Activated CD4-positive, alpha-beta memory T cell treated with anti-CD3 and anti-CD28 coated beads, Interleukin-2, amount 10 ng/mL, durations not matched to agents 7 days and 5 days (primary cell): ENCODE data around the gene GRPEL1. TPM values are rescaled to one million over a fixed set of nuclear protein-coding genes. Genes with fewer than 3 reads are reported as not detected.

Experiments
- CTCF ChIA-PET: fragments of 350-600 bp; sonication (Branson Sonifier 250); formaldehyde crosslinking; loops from one replicate; lab custom pipeline; 2021; ENCODE audit warnings: antibody characterized with exemption, inconsistent platforms; lab: Charles Lee
- POLR2A ChIA-PET: fragments of 350-600 bp; sonication (Branson Sonifier 250); formaldehyde crosslinking; loops from one replicate; lab custom pipeline; 2021; ENCODE audit warnings: antibody characterized with exemption; lab: Charles Lee
- DNase-seq: peaks from one replicate; pipeline ENCODE4 v3.0.0-alpha.2; 2020
- H3K27ac Mint-ChIP-seq: one replicate; pipeline ENCODE4 v1.8.0; 2021; ENCODE audit warnings: mild to moderate bottlenecking, mixed read lengths
- H3K27me3 Mint-ChIP-seq: one replicate; pipeline ENCODE4 v1.8.0; 2021; ENCODE audit warnings: mixed read lengths
- H3K36me3 Mint-ChIP-seq: one replicate; pipeline ENCODE4 v1.8.0; 2021; ENCODE audit warnings: low read depth, mixed read lengths
- H3K4me1 Mint-ChIP-seq: one replicate; pipeline ENCODE4 v1.8.0; 2021; ENCODE audit warnings: mixed read lengths
- H3K4me3 Mint-ChIP-seq: one replicate; pipeline ENCODE4 v1.8.0; 2021; ENCODE audit warnings: mild to moderate bottlenecking, mixed read lengths
- H3K9me3 Mint-ChIP-seq: one replicate; pipeline ENCODE4 v1.8.0; 2021; ENCODE audit warnings: mixed read lengths
- total RNA-seq, 2 experiments: library from RNA; stranded (reverse); gene quantifications; one replicate each; pipeline ENCODE4 v1.2.3, GENCODE V29; 2021

GRPEL1 gene
- 10 to 100 TPM; 39.8 to 40.0 TPM for total RNA-seq

- H3K27ac Mint-ChIP-seq = peak within 1 kb of the TSS; percentile 88
- no peaks in the 10 kb centered on the region for H3K9me3 Mint-ChIP-seq
- ChIA-PET CTCF (interaction anchor here (0.7 to 8.1 kb wide), 16 partner anchors 9 to 394 kb away, joined by 3 to 127 read pairs (median 4); partner anchors contain the start of genes TADA2B and TBC1D14), POLR2A (interaction anchor here (1.0 to 7.8 kb wide), 41 partner anchors 10 to 1368 kb away, joined by 3 to 187 read pairs (median 7); partner anchors contain the start of genes BLOC1S4, MRFAP1, MRFAP1L1 and S100P)
- peaks cover 54% of the 10 kb centered on the region for H3K4me1 Mint-ChIP-seq
- DNase-seq = peak; percentile 100
- H3K27me3 Mint-ChIP-seq = peaks cover 14% of the 10 kb centered on the region
- peaks cover 27% of the 10 kb centered on the region for H3K36me3 Mint-ChIP-seq
- H3K4me3 Mint-ChIP-seq = peak within 1 kb of the TSS; percentile 90
Observed at GRCh38 chr4:7067452-7068278, at the start of gene GRPEL1. TSS of gene GRPEL1 (minus strand) at chr4:7068064. CDS start at chr4:7068032, 32 bp downstream.

GRCh38 chr4:7116705-7117104, 48.8 kb upstream of the GRPEL1 start:
- H3K9me3 Mint-ChIP-seq = peaks cover 6% of the 10 kb centered on the region
- CTCF ChIA-PET = no interaction called here
- no peak overlapping the region for H3K4me3 Mint-ChIP-seq
- peaks cover 8% of the 10 kb centered on the region for H3K27me3 Mint-ChIP-seq
- POLR2A ChIA-PET = no interaction called here
- no peaks in the 10 kb centered on the region for H3K4me1 Mint-ChIP-seq
- H3K27ac Mint-ChIP-seq = no peak overlapping the region
- no peaks in the 10 kb centered on the region for H3K36me3 Mint-ChIP-seq
- no peak for DNase-seq

GRCh38 chr4:7115557-7116340, 47.9 kb upstream of the GRPEL1 start:
- DNase-seq = no peak
- Mint-ChIP-seq H3K27ac (no peak overlapping the region), H3K4me1 (no peaks in the 10 kb centered on the region), H3K9me3 (peaks cover 6% of the 10 kb centered on the region), H3K4me3 (no peak overlapping the region), H3K27me3 (peaks cover 8% of the 10 kb centered on the region), H3K36me3 (no peaks in the 10 kb centered on the region)
- CTCF ChIA-PET = no interaction called here
- POLR2A ChIA-PET = no interaction called here

- POLR2A ChIA-PET = no interaction called here
- Mint-ChIP-seq H3K4me3 (no peak overlapping the region), H3K27ac (no peak overlapping the region), H3K36me3 (no peaks in the 10 kb centered on the region), H3K4me1 (no peaks in the 10 kb centered on the region), H3K9me3 (peaks cover 2% of the 10 kb centered on the region), H3K27me3 (peaks cover 3% of the 10 kb centered on the region)
- CTCF ChIA-PET = no interaction called here
- DNase-seq = no peak
Observed at GRCh38 chr4:7112656-7113055, 44.8 kb upstream of the GRPEL1 start.

GRCh38 chr4:7111441-7111840, 43.6 kb upstream of the GRPEL1 start:
- Mint-ChIP-seq H3K4me1 (no peaks in the 10 kb centered on the region), H3K9me3 (peaks cover 2% of the 10 kb centered on the region), H3K27ac (no peak overlapping the region), H3K27me3 (peaks cover 2% of the 10 kb centered on the region), H3K36me3 (no peaks in the 10 kb centered on the region), H3K4me3 (no peak overlapping the region)
- no peak for DNase-seq
- POLR2A ChIA-PET = no interaction called here
- CTCF ChIA-PET = no interaction called here

- Mint-ChIP-seq H3K4me3 (no peak overlapping the region), H3K36me3 (no peaks in the 10 kb centered on the region), H3K9me3 (peaks cover 2% of the 10 kb centered on the region), H3K4me1 (no peaks in the 10 kb centered on the region), H3K27me3 (peaks cover 4% of the 10 kb centered on the region), H3K27ac (no peak overlapping the region)
- CTCF ChIA-PET = no interaction called here
- POLR2A ChIA-PET = no interaction called here
- no peak for DNase-seq
Observed at GRCh38 chr4:7110546-7110945, 42.7 kb upstream of the GRPEL1 start.

- ChIA-PET CTCF (no interaction called here), POLR2A (no interaction called here)
- no peaks in the 10 kb centered on the region for H3K4me1 Mint-ChIP-seq
- H3K27ac Mint-ChIP-seq = no peak overlapping the region
- no peaks in the 10 kb centered on the region for H3K36me3 Mint-ChIP-seq
- peaks cover 2% of the 10 kb centered on the region for H3K9me3 Mint-ChIP-seq
- H3K27me3 Mint-ChIP-seq = peaks cover 9% of the 10 kb centered on the region
- no peak for DNase-seq
- no peak overlapping the region for H3K4me3 Mint-ChIP-seq
Observed at GRCh38 chr4:7109169-7109568, 41.3 kb upstream of the GRPEL1 start.

- CTCF ChIA-PET = no interaction called here
- Mint-ChIP-seq H3K27me3 (peaks cover 9% of the 10 kb centered on the region), H3K27ac (no peak overlapping the region), H3K4me1 (no peaks in the 10 kb centered on the region), H3K9me3 (peaks cover 2% of the 10 kb centered on the region), H3K36me3 (no peaks in the 10 kb centered on the region), H3K4me3 (no peak overlapping the region)
- POLR2A ChIA-PET = no interaction called here
- DNase-seq = no peak
Observed at GRCh38 chr4:7108660-7109059, 40.8 kb upstream of the GRPEL1 start.

GRCh38 chr4:7108046-7108625, 40.3 kb upstream of the GRPEL1 start:
- Mint-ChIP-seq H3K27me3 (peaks cover 9% of the 10 kb centered on the region), H3K9me3 (peaks cover 2% of the 10 kb centered on the region), H3K4me3 (no peak overlapping the region), H3K27ac (no peak overlapping the region), H3K36me3 (no peaks in the 10 kb centered on the region), H3K4me1 (peaks cover 3% of the 10 kb centered on the region)
- ChIA-PET CTCF (no interaction called here), POLR2A (no interaction called here)
- no peak for DNase-seq

GRCh38 chr4:7107166-7107905, 39.5 kb upstream of the GRPEL1 start:
- no peak for DNase-seq
- no peaks in the 10 kb centered on the region for H3K36me3 Mint-ChIP-seq
- ChIA-PET POLR2A (no interaction called here), CTCF (no interaction called here)
- peaks cover 9% of the 10 kb centered on the region for H3K27me3 Mint-ChIP-seq
- no peak overlapping the region for H3K27ac Mint-ChIP-seq
- H3K4me3 Mint-ChIP-seq = no peak overlapping the region
- peaks cover 2% of the 10 kb centered on the region for H3K9me3 Mint-ChIP-seq
- peaks cover 8% of the 10 kb centered on the region for H3K4me1 Mint-ChIP-seq

GRCh38 chr4:7105276-7105675, 37.4 kb upstream of the GRPEL1 start:
- POLR2A ChIA-PET = no interaction called here
- peaks cover 2% of the 10 kb centered on the region for H3K9me3 Mint-ChIP-seq

GRCh38 chr4:7104366-7105031, 36.6 kb upstream of the GRPEL1 start:
- ChIA-PET CTCF (interaction anchor here (0.5 kb wide), 1 partner anchor 61 kb away, joined by 3 read pairs; the partner anchor contains the start of gene TADA2B), POLR2A (no interaction called here)
- Mint-ChIP-seq H3K27me3 (peaks cover 9% of the 10 kb centered on the region), H3K9me3 (no peaks in the 10 kb centered on the region), H3K4me1 (peaks cover 19% of the 10 kb centered on the region), H3K27ac (no peak overlapping the region), H3K4me3 (no peak overlapping the region), H3K36me3 (no peaks in the 10 kb centered on the region)
- no peak for DNase-seq

More at GRCh38 chr4:7105276-7105675, 37.4 kb upstream of the GRPEL1 start:
- H3K36me3 Mint-ChIP-seq = no peaks in the 10 kb centered on the region
- CTCF ChIA-PET = no interaction called here
- no peak for DNase-seq
- H3K27ac Mint-ChIP-seq = no peak overlapping the region
- peaks cover 9% of the 10 kb centered on the region for H3K27me3 Mint-ChIP-seq
- H3K4me1 Mint-ChIP-seq = peaks cover 19% of the 10 kb centered on the region
- H3K4me3 Mint-ChIP-seq = no peak overlapping the region
